Mammary epithelial cell (primary cell): Measurements from ENCODE around the gene SASS6.

Source experiments
- EZH2 ChIP-seq: IDR thresholded peaks from 2 replicates; pipeline ENCODE4 v1.6.1; 2012; ENCODE audit warnings: low read length, inconsistent platforms, borderline replicate concordance
- TF ChIP-seq, protein P1 (sequence below), 2 donors: IDR thresholded peaks in 1 of 2; conservative IDR thresholded peaks in 1 of 2; 2 replicates each; pipeline ENCODE4 v1.5.1; 2011 to 2012; ENCODE audit warnings: inconsistent platforms in 2 of 2, low read length in 2 of 2, mild to moderate bottlenecking in 2 of 2, control low read depth in 1 of 2, low read depth in 1 of 2; ENCODE audit not compliant: insufficient read depth in 1 of 2; ENCODE audit errors: extremely low read depth in 1 of 2

DNA sequence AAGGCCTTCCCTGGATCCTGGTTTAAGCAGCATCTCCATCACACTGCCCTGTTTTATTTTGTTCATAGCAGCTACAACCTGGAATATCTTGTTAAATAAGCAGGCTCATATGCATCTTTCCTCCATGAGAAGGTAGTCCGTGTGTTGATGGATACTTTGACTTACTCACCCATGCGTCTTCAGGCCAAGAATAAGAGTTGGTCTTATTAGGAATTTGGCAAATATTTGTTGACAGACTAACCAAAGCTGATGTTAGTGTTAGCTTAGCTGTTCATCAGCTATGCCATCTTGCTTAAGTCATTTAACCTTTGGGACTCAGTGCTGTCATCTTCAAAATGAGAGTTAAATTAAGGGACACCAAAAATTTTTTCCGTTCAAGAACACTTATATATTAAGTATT is 59.2 kb downstream of the SASS6 start:
- TF ChIP-seq, protein P1, sequence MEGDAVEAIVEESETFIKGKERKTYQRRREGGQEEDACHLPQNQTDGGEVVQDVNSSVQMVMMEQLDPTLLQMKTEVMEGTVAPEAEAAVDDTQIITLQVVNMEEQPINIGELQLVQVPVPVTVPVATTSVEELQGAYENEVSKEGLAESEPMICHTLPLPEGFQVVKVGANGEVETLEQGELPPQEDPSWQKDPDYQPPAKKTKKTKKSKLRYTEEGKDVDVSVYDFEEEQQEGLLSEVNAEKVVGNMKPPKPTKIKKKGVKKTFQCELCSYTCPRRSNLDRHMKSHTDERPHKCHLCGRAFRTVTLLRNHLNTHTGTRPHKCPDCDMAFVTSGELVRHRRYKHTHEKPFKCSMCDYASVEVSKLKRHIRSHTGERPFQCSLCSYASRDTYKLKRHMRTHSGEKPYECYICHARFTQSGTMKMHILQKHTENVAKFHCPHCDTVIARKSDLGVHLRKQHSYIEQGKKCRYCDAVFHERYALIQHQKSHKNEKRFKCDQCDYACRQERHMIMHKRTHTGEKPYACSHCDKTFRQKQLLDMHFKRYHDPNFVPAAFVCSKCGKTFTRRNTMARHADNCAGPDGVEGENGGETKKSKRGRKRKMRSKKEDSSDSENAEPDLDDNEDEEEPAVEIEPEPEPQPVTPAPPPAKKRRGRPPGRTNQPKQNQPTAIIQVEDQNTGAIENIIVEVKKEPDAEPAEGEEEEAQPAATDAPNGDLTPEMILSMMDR (conservative IDR thresholded peaks at IDR 0.05 in 1 of 2, IDR thresholded peaks at IDR 0.05 in 1 of 2; ENCODE audit: extremely low read depth in 1 of 2, insufficient read depth in 1 of 2, low read depth in 1 of 2, low read length in 2 of 2): no peak
- TF ChIP-seq EZH2: no peak
